ENCODE results near the gene STX16.

Gene STX16

GRCh38 chr20:58709703-58710039 is 58.6 kb downstream of the STX16 start:
- no peak for DNase-seq (ENCODE audit: low read depth in 2 of 2, low spot score in 1 of 2)

GRCh38 chr20:58710481-58711265 is 59.6 kb downstream of the STX16 start:
- DNase-seq (ENCODE audit: low read depth in 2 of 2, low spot score in 1 of 2), result no peak

- no peak for DNase-seq (ENCODE audit: low read depth in 2 of 2, low spot score in 1 of 2)
Observed at GRCh38 chr20:58711266-58712051, 60.4 kb downstream of the STX16 start.

GRCh38 chr20:58712151-58712791 is 61.2 kb downstream of the STX16 start:
- no peak for DNase-seq (ENCODE audit: low read depth in 2 of 2, low spot score in 1 of 2)

- DNase-seq (ENCODE audit: low read depth in 2 of 2, low spot score in 1 of 2), result no peak
Observed at GRCh38 chr20:58712806-58713731, 62.0 kb downstream of the STX16 start.

GRCh38 chr20:58713801-58714339 is 62.8 kb downstream of the STX16 start:
- no peak for DNase-seq (ENCODE audit: low read depth in 2 of 2, low spot score in 1 of 2)

- no peak for DNase-seq (ENCODE audit: low read depth in 2 of 2, low spot score in 1 of 2)
Observed at GRCh38 chr20:58714340-58714922, 63.3 kb downstream of the STX16 start.

GRCh38 chr20:58714923-58715351 is 63.9 kb downstream of the STX16 start:
- DNase-seq (ENCODE audit: low read depth in 2 of 2, low spot score in 1 of 2), result no peak

- no peak for DNase-seq (ENCODE audit: low read depth in 2 of 2, low spot score in 1 of 2)
Observed at GRCh38 chr20:58715391-58715800, 64.3 kb downstream of the STX16 start.

- no peak for DNase-seq (ENCODE audit: low read depth in 2 of 2, low spot score in 1 of 2)
Observed at GRCh38 chr20:58715801-58716475, 64.9 kb downstream of the STX16 start.

- DNase-seq (ENCODE audit: low read depth in 2 of 2, low spot score in 1 of 2), result no peak
Observed at GRCh38 chr20:58716476-58717277, 65.6 kb downstream of the STX16 start.

- DNase-seq (ENCODE audit: low read depth in 2 of 2, low spot score in 1 of 2), result no peak
Observed at GRCh38 chr20:58717278-58718091, 66.4 kb downstream of the STX16 start.

- DNase-seq (ENCODE audit: low read depth in 2 of 2, low spot score in 1 of 2), result no peak
Observed at GRCh38 chr20:58718121-58718563, 67.1 kb downstream of the STX16 start.

GRCh38 chr20:58718729-58719128 is 67.6 kb downstream of the STX16 start:
- DNase-seq (ENCODE audit: low read depth in 2 of 2, low spot score in 1 of 2), result no peak

- DNase-seq (ENCODE audit: low read depth in 2 of 2, low spot score in 1 of 2), result no peak
Observed at GRCh38 chr20:58719258-58719657, 68.2 kb downstream of the STX16 start.

GRCh38 chr20:58719971-58720371 is 68.9 kb downstream of the STX16 start:
- DNase-seq (ENCODE audit: low read depth in 2 of 2, low spot score in 1 of 2), result no peak

GRCh38 chr20:58720890-58721289 is 69.8 kb downstream of the STX16 start:
- no peak for DNase-seq (ENCODE audit: low read depth in 2 of 2, low spot score in 1 of 2)
